K562 (cell line): ENCODE measurements around the gene STRIP1. TPM values are rescaled to one million over a fixed set of nuclear protein-coding genes. Genes with fewer than 3 reads are reported as not detected.

ENCODE experiments used
- ATAC-seq: fragments of 200-7000 bp; cut with Tn5 transposase; 3 replicates; pipeline ENCODE4 v1.9.1; 2020; ENCODE audit warnings: moderate library complexity
- BruUV-seq: library from RNA; stranded (reverse); fragments of 400-500 nt; replicated peaks from 2 replicates; lab custom pipeline; 2021; lab: Mats Ljungman, UMichigan
- CTCF ChIA-PET: fragments of 300-600 bp; formaldehyde crosslinking; extraction: SDS; loops from one replicate; lab custom pipeline; 2021; ENCODE audit warnings: low intra/inter-chr PET ratio; lab: Yijun Ruan, JAX
- POLR2A ChIA-PET: fragments of 300-600, 350-650 bp; sonication (Branson Sonifier 250); formaldehyde crosslinking; extraction: SDS; loops from one replicate; lab custom pipeline; 2021; ENCODE audit warnings: antibody characterized with exemption, inconsistent platforms; lab: Yijun Ruan, JAX
- DNase-seq, 4 experiments: peaks; one replicate each; pipeline versions ENCODE4 v3.0.0 to v3.0.0-alpha.2; 2011 to 2018; ENCODE audit warnings: low spot score in 3 of 4, mixed read lengths in 3 of 4; ENCODE audit errors: extremely low read depth in 1 of 4
- FAIRE-seq: peaks from 2 replicates; lab custom pipeline; 2011; peaks lifted over from hg19 to GRCh38; lab: Jason Lieb, UNC
- H2AFZ ChIP-seq: 2 replicates; pipeline ENCODE4 v1.6.0; 2011; ENCODE audit warnings: low read depth, low read length, control low read depth, inconsistent platforms
- H3K27ac ChIP-seq: fragments of 200-600 bp; 3 replicates; pipeline ENCODE4 v1.8.0; 2011; ENCODE audit warnings: low read depth, mild to moderate bottlenecking, control low read depth, inconsistent platforms, low read length, moderate library complexity, mixed read lengths; ENCODE audit errors: extremely low read depth
- H3K27me3 ChIP-seq, 2 experiments: fragments of 300-600 bp in 1 of 2; 2 replicates in 1 of 2; 3 replicates in 1 of 2; pipeline versions ENCODE4 v1.6.0 to v1.8.0; 2011; ENCODE audit warnings: inconsistent platforms in 2 of 2, low read length in 2 of 2, mild to moderate bottlenecking in 1 of 2, mixed read lengths in 1 of 2, moderate library complexity in 1 of 2; ENCODE audit not compliant: control insufficient read depth in 2 of 2, insufficient read depth in 2 of 2
- H3K36me3 ChIP-seq: fragments of 300-600 bp; 3 replicates; pipeline ENCODE4 v1.8.0; 2011; ENCODE audit warnings: mild to moderate bottlenecking, low read length, inconsistent platforms; ENCODE audit not compliant: control insufficient read depth, insufficient read depth
- H3K4me1 ChIP-seq, 2 experiments: fragments of 200-600 bp in 1 of 2; replicated peaks in 1 of 2; 2 replicates in 1 of 2; 3 replicates in 1 of 2; pipeline versions ENCODE4 v1.5.1 to v1.8.0; 2011; ENCODE audit warnings: inconsistent platforms in 2 of 2, low read length in 2 of 2, mild to moderate bottlenecking in 1 of 2, mixed read lengths in 1 of 2, moderate library complexity in 1 of 2; ENCODE audit not compliant: control insufficient read depth in 2 of 2, insufficient read depth in 2 of 2
- H3K4me2 ChIP-seq: 2 replicates; pipeline ENCODE4 v1.6.1; 2011; ENCODE audit warnings: low read length, control low read depth, inconsistent platforms, mixed read lengths; ENCODE audit not compliant: insufficient read depth
- H3K4me3 ChIP-seq: fragments of 200-600 bp; sonication (generic), shearing (Covaris generic); 2 replicates; pipeline ENCODE4 v1.5.1; 2016; ENCODE audit warnings: control low read depth, inconsistent platforms
- H3K79me2 ChIP-seq: fragments of 200-600 bp; 3 replicates; pipeline ENCODE4 v1.8.0; 2011; ENCODE audit warnings: low read length, inconsistent platforms; ENCODE audit not compliant: control insufficient read depth, insufficient read depth
- H3K9ac ChIP-seq, 2 experiments: 2 replicates each; pipeline versions ENCODE4 v1.6.0 to v1.6.1; 2011; ENCODE audit warnings: low read depth in 2 of 2, low read length in 2 of 2, control low read depth in 1 of 2, inconsistent platforms in 1 of 2, mild to moderate bottlenecking in 1 of 2, mixed read lengths in 1 of 2; ENCODE audit not compliant: insufficient read depth in 1 of 2
- H3K9me1 ChIP-seq: one replicate; pipeline ENCODE4 v1.6.0; 2011; ENCODE audit warnings: inconsistent platforms, mild to moderate bottlenecking, low read length, moderate library complexity; ENCODE audit not compliant: control insufficient read depth, insufficient read depth
- H3K9me3 ChIP-seq: replicated peaks from 2 replicates; pipeline ENCODE4 v1.5.1; 2011; ENCODE audit warnings: low read depth, low read length, inconsistent platforms; ENCODE audit not compliant: control insufficient read depth, insufficient read depth
- H4K20me1 ChIP-seq: replicated peaks from 2 replicates; pipeline ENCODE4 v1.6.1; 2011; ENCODE audit warnings: low read length, inconsistent platforms, mixed read lengths; ENCODE audit not compliant: control insufficient read depth, insufficient read depth
- MYC ChIP-seq, 2 experiments: fragments of 250-450 bp in 1 of 2; sonication (Bioruptor Pico) in 1 of 2; IDR thresholded peaks; 2 replicates each; pipeline versions ENCODE4 v1.5.1 to v1.6.1; 2012 to 2021; ENCODE audit warnings: low read depth in 2 of 2, borderline replicate concordance in 1 of 2, improper control_type of control experiment in 1 of 2, low read length in 1 of 2, mild to moderate bottlenecking in 1 of 2, moderate library complexity in 1 of 2
- NCOA6 ChIP-seq: fragments of 450-650 bp; IDR thresholded peaks from 2 replicates; pipeline ENCODE4 v1.6.1; 2017; ENCODE audit warnings: mild to moderate bottlenecking
- ZNF280B ChIP-seq: fragments of 250-450 bp; sonication (Bioruptor Pico); IDR thresholded peaks from 2 replicates; pipeline ENCODE4 v1.5.1; 2021; ENCODE audit warnings: mild to moderate bottlenecking
- ZNF316 ChIP-seq: fragments of 450-650 bp; IDR thresholded peaks from 2 replicates; pipeline ENCODE4 v1.6.1; 2016
- ZNF764 ChIP-seq: fragments of 250-450 bp; sonication (Bioruptor Pico); IDR thresholded peaks from 2 replicates; pipeline ENCODE4 v1.4.0; 2020; ENCODE audit warnings: low read depth, mild to moderate bottlenecking, moderate library complexity
- WGBS: fragments of 100-300 bp; shearing (Covaris generic); methylation state at CpG from one replicate; pipeline ENCODE4 v1.1.6; 2016; ENCODE audit warnings: low coverage, mixed read lengths; ENCODE audit not compliant: insufficient coverage; ENCODE audit errors: missing lambda C conversion rate; 5-methylcytosine and 5-hydroxymethylcytosine counted together
- in situ Hi-C: fragments of 300-500 bp; cut with MboI; formaldehyde crosslinking; loops from 4 replicates; pipeline ENCODE4 v1.15.0; 2018; ENCODE audit warnings: inconsistent platforms, mixed read lengths
- intact Hi-C: fragments of 100-400 bp; cut with micrococcal nuclease; formaldehyde crosslinking; loops from 2 replicates; pipeline ENCODE4 v1.14.2; 2022
- polyA plus RNA-seq, 8 experiments: library from polyadenylated mRNA; depleted of rRNA in 4 of 8; stranded (reverse) in 5 of 8; unstranded in 3 of 8; fragments of >200 nt; fragmentation: Nextera tagmentation in 2 of 8; fragmentation: Illumina TruSeq in 1 of 8; extraction: Ambion mirVana in 2 of 8; extraction: Trizol in 1 of 8; gene quantifications; 2 replicates each; pipeline versions ENCODE4 v1.2.1 to v1.2.3, GENCODE V29; 2011 to 2014; ENCODE audit warnings: inconsistent platforms in 1 of 8, missing spikeins in 1 of 8
- total RNA-seq, 7 experiments: library from RNA; depleted of rRNA in 6 of 7; stranded (reverse); fragments of >200 nt in 6 of 7; fragmentation: Illumina TruSeq in 2 of 7; extraction: Trizol in 2 of 7; gene quantifications; 2 replicates each; pipeline versions ENCODE4 v1.2.1 to v1.2.3, GENCODE V29; 2011 to 2021; ENCODE audit warnings: low replicate concordance in 1 of 7
- TF ChIP-seq, protein P1 (sequence below): sonication (generic); formaldehyde crosslinking; IDR thresholded peaks from 2 replicates; pipeline ENCODE4 v1.8.1; 2023; ENCODE audit warnings: mild to moderate bottlenecking, missing genetic modification reagents

STRIP1 gene
- total and polyA plus RNA-seq, 9 of the 15 experiments (the other 6 are each of a cell fraction or from before 2014, with no cell fraction given) = 9.9 to 42.3 (median 32.0) TPM

GRCh38 chr1:110086961-110087360, 52.5 kb downstream of the STRIP1 start:
- H3K79me2 ChIP-seq = no peaks in the 10 kb centered on the region
- no peaks in the 10 kb centered on the region; the same call in 1 of the 2 replicates for H4K20me1 ChIP-seq
- no peak overlapping the region for H3K9ac ChIP-seq
- no peaks in the 10 kb centered on the region for H3K9me3 ChIP-seq
- DNase-seq (no peak), ATAC-seq (no peak)
- POLR2A ChIA-PET = interaction anchor here (0.6 to 1.0 kb wide), 2 partner anchors 20 to 1775 kb away, joined by 3 read pairs; no protein-coding TSS in a partner anchor
- no peak overlapping the region for H3K4me2 ChIP-seq
- peaks cover 13 to 24% of the 10 kb centered on the region in 2 experiments for H3K4me1 ChIP-seq
- in situ Hi-C loops = no loop called here
- no peak overlapping the region for H3K4me3 ChIP-seq
- no peak overlapping the region for H3K27ac ChIP-seq
- no peak for TF ChIP-seq ZNF316
- TF ChIP-seq NCOA6 = no peak
- TF ChIP-seq MYC (IDR thresholded peaks at IDR 0.05; ENCODE audit: low read depth, low read length) = no peak
- TF ChIP-seq MYC (CRISPR knock-in tag; IDR thresholded peaks at IDR 0.05; ENCODE audit: borderline replicate concordance, low read depth) = no peak
- no peak for TF ChIP-seq ZNF764 (CRISPR knock-in tag)
- no peak for TF ChIP-seq ZNF280B
- TF ChIP-seq, protein P1, sequence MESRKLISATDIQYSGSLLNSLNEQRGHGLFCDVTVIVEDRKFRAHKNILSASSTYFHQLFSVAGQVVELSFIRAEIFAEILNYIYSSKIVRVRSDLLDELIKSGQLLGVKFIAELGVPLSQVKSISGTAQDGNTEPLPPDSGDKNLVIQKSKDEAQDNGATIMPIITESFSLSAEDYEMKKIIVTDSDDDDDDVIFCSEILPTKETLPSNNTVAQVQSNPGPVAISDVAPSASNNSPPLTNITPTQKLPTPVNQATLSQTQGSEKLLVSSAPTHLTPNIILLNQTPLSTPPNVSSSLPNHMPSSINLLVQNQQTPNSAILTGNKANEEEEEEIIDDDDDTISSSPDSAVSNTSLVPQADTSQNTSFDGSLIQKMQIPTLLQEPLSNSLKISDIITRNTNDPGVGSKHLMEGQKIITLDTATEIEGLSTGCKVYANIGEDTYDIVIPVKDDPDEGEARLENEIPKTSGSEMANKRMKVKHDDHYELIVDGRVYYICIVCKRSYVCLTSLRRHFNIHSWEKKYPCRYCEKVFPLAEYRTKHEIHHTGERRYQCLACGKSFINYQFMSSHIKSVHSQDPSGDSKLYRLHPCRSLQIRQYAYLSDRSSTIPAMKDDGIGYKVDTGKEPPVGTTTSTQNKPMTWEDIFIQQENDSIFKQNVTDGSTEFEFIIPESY = no peak
- TF ChIP-seq, all 486 proteins: peak for 0
- peaks cover 30 to 50% of the 10 kb centered on the region in 2 experiments for H3K27me3 ChIP-seq
- intact Hi-C loops = no loop called here
- WGBS = 8% methylated on average over 4 of the region's 4 CpGs
- H2AFZ ChIP-seq = no peak overlapping the region
- CTCF ChIA-PET = no interaction called here
- H3K36me3 ChIP-seq = no peaks in the 10 kb centered on the region
- peaks cover 5% of the 10 kb centered on the region for H3K9me1 ChIP-seq
- FAIRE-seq = no peak
- BruUV-seq = no TSS peak
